NCI-H2029 (cell line): Measurements from ENCODE around the gene MUC20.
"Not testable (repeated sequence)": the region's sequence is repeated elsewhere in the genome, so short reads cannot be mapped to it uniquely, and the experiment has no call there.

Experiments used
- DNase-seq: peaks from one replicate; lab custom pipeline; 2025; lab: John Stamatoyannopoulos, UW

The MUC20 gene

GRCh38 chr3:195729476-195730251 is 8.9 kb downstream of the MUC20 start:
- DNase-seq, result no peak

- DNase-seq, result no peak
Measured at GRCh38 chr3:195731356-195731905, 10.7 kb downstream of the MUC20 start.

GRCh38 chr3:195732940-195733339 is 12.2 kb downstream of the MUC20 start:
- DNase-seq, result no peak

GRCh38 chr3:195735036-195735695 is 14.4 kb downstream of the MUC20 start:
- no peak for DNase-seq

- no peak for DNase-seq
Measured at GRCh38 chr3:195736866-195737490, 16.2 kb downstream of the MUC20 start.

DNA sequence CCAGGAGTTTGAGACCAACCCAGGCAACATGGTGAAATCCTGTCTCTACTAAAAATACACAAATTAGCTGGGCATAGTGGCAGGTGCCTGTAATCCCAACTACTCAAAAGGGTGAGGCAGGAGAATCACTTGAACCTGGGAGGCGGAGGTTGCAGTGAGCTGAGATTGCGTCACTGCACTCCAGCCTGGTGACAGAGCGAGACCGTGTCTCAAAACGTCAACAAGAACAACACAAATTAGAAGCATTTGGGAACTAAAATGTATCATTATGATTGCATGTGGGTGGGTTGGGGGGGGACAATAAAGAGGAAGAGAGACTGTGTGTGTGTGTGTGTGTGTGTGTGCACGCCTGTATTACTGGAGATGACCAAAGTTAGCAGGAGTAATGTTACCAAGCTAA is 17.0 kb downstream of the MUC20 start:
- DNase-seq, result not testable (repeated sequence)

- no peak for DNase-seq
Measured at GRCh38 chr3:195738274-195739044, 17.7 kb downstream of the MUC20 start.

DNA sequence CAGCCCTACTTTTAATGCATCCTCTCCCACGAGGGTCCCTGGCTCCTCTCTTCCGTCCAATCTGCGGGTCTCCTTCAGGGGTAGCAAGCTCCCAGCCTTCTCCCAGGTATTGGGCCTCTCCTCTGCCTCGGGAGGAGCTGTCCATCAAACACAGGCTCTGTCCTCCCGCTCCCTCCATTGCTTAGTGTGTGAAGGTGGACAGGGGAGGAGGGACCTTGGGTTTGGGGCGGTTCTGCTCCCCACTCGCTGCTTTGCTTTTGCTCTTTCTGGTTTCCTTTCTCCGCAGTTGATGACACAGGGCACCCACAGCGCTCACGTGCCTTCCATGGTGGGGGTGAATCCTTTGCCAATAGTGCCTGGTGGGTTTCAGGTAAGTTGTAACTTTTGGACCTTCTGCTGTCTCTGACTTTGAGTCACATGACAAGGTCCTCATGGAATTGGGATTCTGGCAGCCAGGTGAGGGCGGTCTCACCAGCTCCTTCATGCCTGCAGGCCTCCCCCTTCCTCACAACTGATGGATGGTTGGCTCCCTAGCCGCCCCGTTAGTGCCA is 18.9 kb downstream of the MUC20 start:
- DNase-seq, result no peak

GRCh38 chr3:195744437-195744836 is 23.7 kb downstream of the MUC20 start:
- no peak for DNase-seq

DNA sequence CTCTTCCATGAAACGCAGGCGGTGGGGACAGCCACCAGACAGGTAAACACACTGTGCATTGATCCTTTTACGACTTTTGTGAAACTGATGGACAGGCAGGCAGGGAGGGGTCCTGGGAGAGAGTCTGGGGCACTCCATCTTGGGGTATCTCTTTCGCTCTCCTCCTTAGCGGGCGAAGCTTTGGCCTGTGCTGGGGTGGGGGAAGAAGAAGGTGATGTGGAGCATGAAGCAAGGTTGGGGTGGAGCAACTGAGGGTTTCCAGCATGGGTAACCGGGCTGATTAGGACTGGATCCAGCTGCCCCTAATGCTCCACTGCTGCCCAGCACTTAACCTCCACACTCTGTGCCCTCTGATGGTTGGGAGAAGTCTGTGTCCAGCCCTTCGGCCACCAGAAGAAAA is 25.6 kb downstream of the MUC20 start:
- DNase-seq, result no peak

GRCh38 chr3:195746751-195747150 is 26.0 kb downstream of the MUC20 start:
- no peak for DNase-seq

DNA sequence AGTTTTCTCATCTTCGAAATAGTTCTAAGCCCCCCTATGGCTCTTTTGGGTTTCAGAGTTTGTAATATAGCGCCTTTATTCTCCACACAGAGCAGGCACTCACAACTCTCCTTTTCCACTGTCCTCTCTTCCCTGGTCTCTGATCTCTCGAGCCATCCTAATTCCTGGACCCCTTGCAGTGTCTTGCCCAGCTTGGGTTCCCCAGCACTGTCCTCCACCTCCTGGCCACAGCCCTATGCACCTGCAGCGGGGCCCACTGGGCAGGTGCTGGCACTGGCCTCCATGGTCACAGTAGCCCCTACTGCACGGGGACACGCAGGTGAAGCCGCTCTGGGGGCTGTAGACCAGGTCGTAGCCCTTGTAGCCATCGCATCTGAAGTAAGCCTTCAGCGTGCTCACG is 27.9 kb downstream of the MUC20 start:
- DNase-seq, result no peak

GRCh38 chr3:195749101-195749500 is 28.3 kb downstream of the MUC20 start:
- DNase-seq, result not testable (repeated sequence)

- DNase-seq, result no peak
Measured at GRCh38 chr3:195750797-195751520, 30.2 kb downstream of the MUC20 start.

GRCh38 chr3:195751560-195751959 is 30.8 kb downstream of the MUC20 start:
- peak; percentile 76 for DNase-seq

GRCh38 chr3:195752066-195752465 is 31.3 kb downstream of the MUC20 start:
- no peak for DNase-seq

- DNase-seq, result no peak
Measured at GRCh38 chr3:195752546-195753331, 32.0 kb downstream of the MUC20 start.

GRCh38 chr3:195753581-195753980 is 32.8 kb downstream of the MUC20 start:
- DNase-seq, result no peak

DNA sequence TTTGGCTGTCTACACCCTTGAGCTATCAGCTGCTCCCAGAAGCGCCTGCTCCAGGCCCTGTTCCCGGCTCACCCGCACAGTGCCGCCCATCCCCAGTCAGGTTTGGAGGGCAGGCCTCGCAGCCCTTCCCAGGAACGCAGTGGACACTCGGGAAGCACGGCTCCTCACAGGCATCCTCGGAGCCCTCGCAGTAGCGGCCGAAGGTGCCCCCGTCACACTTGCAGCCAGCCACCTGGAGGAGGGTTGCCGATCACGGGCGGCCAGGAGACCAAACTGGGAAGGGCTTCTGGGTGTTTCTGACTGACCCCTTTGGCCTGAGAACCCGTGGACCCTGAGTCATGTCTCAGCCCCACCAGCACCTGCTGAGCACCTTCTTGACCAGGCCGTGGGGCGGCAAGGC is 33.4 kb downstream of the MUC20 start:
- DNase-seq, result no peak

GRCh38 chr3:195754906-195755305 is 34.1 kb downstream of the MUC20 start:
- DNase-seq, result no peak
